GM12878 (cell line): ENCODE data around the gene UBE2J2. TPM values are rescaled to one million over a fixed set of nuclear protein-coding genes. Genes with fewer than 3 reads are reported as not detected.

Experiments used
- ATF2 ChIP-seq: IDR thresholded peaks from 2 replicates; pipeline ENCODE4 v1.6.1; 2012; ENCODE audit warnings: low read length, inconsistent platforms
- CBX3 ChIP-seq: fragments of 200-600 bp; sonication (generic); IDR thresholded peaks from 2 replicates; pipeline ENCODE4 v1.6.1; 2016; ENCODE audit warnings: low read depth, borderline replicate concordance
- CTCF ChIP-seq, 3 experiments: IDR thresholded peaks in 2 of 3; conservative IDR thresholded peaks in 1 of 3; 2 replicates each; pipeline ENCODE4 v1.5.1; 2011; ENCODE audit warnings: low read depth in 3 of 3, low read length in 3 of 3, mild to moderate bottlenecking in 3 of 3, control low read depth in 2 of 3, moderate library complexity in 2 of 3, inconsistent platforms in 1 of 3, mixed read lengths in 1 of 3; ENCODE audit not compliant: control insufficient read depth in 2 of 3, insufficient read depth in 1 of 3; ENCODE audit errors: extremely low read depth in 1 of 3
- ETV6 ChIP-seq, 2 experiments: fragments of 450-650 bp in 1 of 2; IDR thresholded peaks in 1 of 2; conservative IDR thresholded peaks in 1 of 2; 2 replicates each; pipeline ENCODE4 v1.6.1; 2014; ENCODE audit warnings: antibody characterized with exemption in 1 of 2, borderline replicate concordance in 1 of 2, low read depth in 1 of 2, mild to moderate bottlenecking in 1 of 2, moderate library complexity in 1 of 2
- JUNB ChIP-seq: IDR thresholded peaks from 2 replicates; pipeline ENCODE4 v1.6.1; 2016; ENCODE audit warnings: antibody characterized with exemption, mild to moderate bottlenecking
- KLF5 ChIP-seq: fragments of 450-650 bp; IDR thresholded peaks from 2 replicates; pipeline ENCODE4 v1.6.1; 2014; ENCODE audit warnings: mild to moderate bottlenecking; ENCODE audit not compliant: partially characterized antibody
- RELA ChIP-seq: fragments of 450-650 bp; IDR thresholded peaks from 2 replicates; pipeline ENCODE4 v1.8.0; 2014; ENCODE audit warnings: borderline replicate concordance; ENCODE audit not compliant: partially characterized antibody
- SMAD1 ChIP-seq: fragments of 450-650 bp; IDR thresholded peaks from 2 replicates; pipeline ENCODE4 v1.6.1; 2018; ENCODE audit warnings: mild to moderate bottlenecking, low read depth; ENCODE audit not compliant: partially characterized antibody
- TAF1 ChIP-seq: IDR thresholded peaks from 2 replicates; pipeline ENCODE4 v1.6.1; 2011; ENCODE audit warnings: mild to moderate bottlenecking, low read depth, low read length, borderline replicate concordance
- TCF12 ChIP-seq: IDR thresholded peaks from 2 replicates; pipeline ENCODE4 v1.6.1; 2011; ENCODE audit warnings: low read depth, mild to moderate bottlenecking, low read length
- YY1 ChIP-seq: IDR thresholded peaks from 2 replicates; pipeline ENCODE4 v1.6.1; 2011; ENCODE audit warnings: low read depth, mild to moderate bottlenecking, low read length
- ZBTB40 ChIP-seq: fragments of 450-650 bp; IDR thresholded peaks from 2 replicates; pipeline ENCODE4 v1.6.1; 2016; ENCODE audit warnings: mild to moderate bottlenecking, moderate library complexity, borderline replicate concordance
- ZZZ3 ChIP-seq: IDR thresholded peaks from 2 replicates; pipeline ENCODE4 v1.6.1; 2011; ENCODE audit warnings: low read depth; ENCODE audit not compliant: control insufficient read depth, insufficient read length
- polyA plus RNA-seq, 11 experiments: library from polyadenylated mRNA; depleted of rRNA in 4 of 11; unstranded in 6 of 11; stranded (reverse) in 5 of 11; fragments of >200 nt; fragmentation: Nextera tagmentation in 4 of 11; fragmentation: Illumina TruSeq in 1 of 11; extraction: Ambion mirVana in 4 of 11; extraction: Trizol in 1 of 11; gene quantifications; 1 replicate in 1 of 11; 2 replicates in 10 of 11; pipeline versions ENCODE4 v1.2.1 to v1.2.3, GENCODE V29; 2011 to 2016; ENCODE audit warnings: inconsistent platforms in 2 of 11, missing spikeins in 2 of 11, low read depth in 1 of 11
- total RNA-seq, 4 experiments: library from RNA; depleted of rRNA in 3 of 4; stranded (reverse); fragments of >200 nt in 3 of 4; fragmentation: Illumina TruSeq in 1 of 4; extraction: Trizol in 1 of 4; gene quantifications; 2 replicates each; pipeline versions ENCODE4 v1.2.1 to v1.2.3, GENCODE V29; 2013 to 2021
- TF ChIP-seq, protein P1 (sequence below): IDR thresholded peaks from 2 replicates; pipeline ENCODE4 v1.6.1; 2011; ENCODE audit warnings: mild to moderate bottlenecking, low read depth, low read length, moderate library complexity; ENCODE audit not compliant: insufficient replicate concordance
- TF ChIP-seq, protein P2 (sequence below): IDR thresholded peaks from 2 replicates; pipeline ENCODE4 v1.6.1; 2011; ENCODE audit warnings: low read depth, mild to moderate bottlenecking, low read length, moderate library complexity, borderline replicate concordance; ENCODE audit errors: extremely low read depth
- TF ChIP-seq, protein P3 (sequence below): fragments of 450-650 bp; IDR thresholded peaks from 2 replicates; pipeline ENCODE4 v1.6.1; 2017; ENCODE audit warnings: mild to moderate bottlenecking, low read depth, inconsistent platforms; ENCODE audit not compliant: poor library complexity, severe bottlenecking

Gene UBE2J2
- total and polyA plus RNA-seq, 10 of the 15 experiments (the other 5 are each of a cell fraction or from before 2014, with no cell fraction given), result 0.72 to 70.5 (median 49.2) TPM

GRCh38 chr1:1212780-1213344, 60.8 kb downstream of the UBE2J2 start (continued):
- TF ChIP-seq SMAD1 (no peak), TAF1 (no peak), CBX3 (no peak), JUNB (no peak), KLF5 (no peak), RELA (no peak), ZZZ3 (no peak), ZBTB40 (no peak; the same call in 1 of the 2 replicates), ATF2 (no peak), CTCF (IDR thresholded peaks at IDR 0.05 in 2 of 3, conservative IDR thresholded peaks at IDR 0.05 in 1 of 3; ENCODE audit: control insufficient read depth in 2 of 3, extremely low read depth in 1 of 3, insufficient read depth in 1 of 3, low read depth in 3 of 3, low read length in 3 of 3) (no peak), YY1 (no peak), TCF12 (peak; percentile 80; the same call in 1 of the 2 replicates), ETV6 (conservative IDR thresholded peaks at IDR 0.05 in 1 of 2, IDR thresholded peaks at IDR 0.05 in 1 of 2; ENCODE audit: borderline replicate concordance in 1 of 2, low read depth in 1 of 2) (0 out of 4 replicates have a peak, but pooled peaks of 1 of the 2 experiments have one; percentile 19)
- TF ChIP-seq, protein P1, sequence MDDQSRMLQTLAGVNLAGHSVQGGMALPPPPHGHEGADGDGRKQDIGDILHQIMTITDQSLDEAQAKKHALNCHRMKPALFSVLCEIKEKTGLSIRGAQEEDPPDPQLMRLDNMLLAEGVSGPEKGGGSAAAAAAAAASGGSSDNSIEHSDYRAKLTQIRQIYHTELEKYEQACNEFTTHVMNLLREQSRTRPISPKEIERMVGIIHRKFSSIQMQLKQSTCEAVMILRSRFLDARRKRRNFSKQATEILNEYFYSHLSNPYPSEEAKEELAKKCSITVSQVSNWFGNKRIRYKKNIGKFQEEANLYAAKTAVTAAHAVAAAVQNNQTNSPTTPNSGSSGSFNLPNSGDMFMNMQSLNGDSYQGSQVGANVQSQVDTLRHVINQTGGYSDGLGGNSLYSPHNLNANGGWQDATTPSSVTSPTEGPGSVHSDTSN, result no peak
- TF ChIP-seq, protein P2, sequence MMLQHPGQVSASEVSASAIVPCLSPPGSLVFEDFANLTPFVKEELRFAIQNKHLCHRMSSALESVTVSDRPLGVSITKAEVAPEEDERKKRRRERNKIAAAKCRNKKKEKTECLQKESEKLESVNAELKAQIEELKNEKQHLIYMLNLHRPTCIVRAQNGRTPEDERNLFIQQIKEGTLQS, result no peak
- TF ChIP-seq, protein P3, sequence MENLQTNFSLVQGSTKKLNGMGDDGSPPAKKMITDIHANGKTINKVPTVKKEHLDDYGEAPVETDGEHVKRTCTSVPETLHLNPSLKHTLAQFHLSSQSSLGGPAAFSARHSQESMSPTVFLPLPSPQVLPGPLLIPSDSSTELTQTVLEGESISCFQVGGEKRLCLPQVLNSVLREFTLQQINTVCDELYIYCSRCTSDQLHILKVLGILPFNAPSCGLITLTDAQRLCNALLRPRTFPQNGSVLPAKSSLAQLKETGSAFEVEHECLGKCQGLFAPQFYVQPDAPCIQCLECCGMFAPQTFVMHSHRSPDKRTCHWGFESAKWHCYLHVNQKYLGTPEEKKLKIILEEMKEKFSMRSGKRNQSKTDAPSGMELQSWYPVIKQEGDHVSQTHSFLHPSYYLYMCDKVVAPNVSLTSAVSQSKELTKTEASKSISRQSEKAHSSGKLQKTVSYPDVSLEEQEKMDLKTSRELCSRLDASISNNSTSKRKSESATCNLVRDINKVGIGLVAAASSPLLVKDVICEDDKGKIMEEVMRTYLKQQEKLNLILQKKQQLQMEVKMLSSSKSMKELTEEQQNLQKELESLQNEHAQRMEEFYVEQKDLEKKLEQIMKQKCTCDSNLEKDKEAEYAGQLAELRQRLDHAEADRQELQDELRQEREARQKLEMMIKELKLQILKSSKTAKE, result no peak
